Measurements from ENCODE around the gene SPC25.

Gene SPC25

DNA sequence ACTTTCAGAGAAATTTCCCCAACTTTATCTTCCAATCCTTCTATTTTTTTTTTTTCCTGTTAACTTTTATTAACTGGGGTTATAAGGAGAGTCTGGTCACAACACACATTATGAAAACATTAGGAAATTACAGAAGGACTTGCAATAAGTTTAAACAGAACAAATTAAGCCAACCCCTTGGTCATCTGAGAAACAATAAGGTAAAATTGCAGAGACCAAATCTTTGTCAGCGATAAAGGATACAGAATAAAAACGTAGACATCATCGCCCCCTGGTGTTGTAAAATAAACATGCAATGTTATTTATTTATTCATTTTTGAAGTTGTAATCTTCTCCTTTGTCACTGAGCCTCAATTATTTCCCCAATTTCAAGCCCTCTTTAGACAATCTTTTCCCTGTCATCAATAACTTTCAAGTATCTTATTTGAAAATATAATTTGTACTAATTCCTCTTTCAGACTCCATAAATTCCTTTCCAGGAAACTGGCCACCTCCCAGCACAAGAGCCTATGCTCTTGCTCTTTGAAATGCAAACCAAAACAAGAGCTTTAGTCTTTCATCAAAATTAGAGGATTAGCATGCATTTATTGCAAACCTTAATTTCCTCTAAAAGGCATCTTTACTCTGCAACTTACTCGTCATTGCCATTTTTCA is 30.4 kb upstream of the SPC25 start:
- TF ChIP-seq, protein P1, sequence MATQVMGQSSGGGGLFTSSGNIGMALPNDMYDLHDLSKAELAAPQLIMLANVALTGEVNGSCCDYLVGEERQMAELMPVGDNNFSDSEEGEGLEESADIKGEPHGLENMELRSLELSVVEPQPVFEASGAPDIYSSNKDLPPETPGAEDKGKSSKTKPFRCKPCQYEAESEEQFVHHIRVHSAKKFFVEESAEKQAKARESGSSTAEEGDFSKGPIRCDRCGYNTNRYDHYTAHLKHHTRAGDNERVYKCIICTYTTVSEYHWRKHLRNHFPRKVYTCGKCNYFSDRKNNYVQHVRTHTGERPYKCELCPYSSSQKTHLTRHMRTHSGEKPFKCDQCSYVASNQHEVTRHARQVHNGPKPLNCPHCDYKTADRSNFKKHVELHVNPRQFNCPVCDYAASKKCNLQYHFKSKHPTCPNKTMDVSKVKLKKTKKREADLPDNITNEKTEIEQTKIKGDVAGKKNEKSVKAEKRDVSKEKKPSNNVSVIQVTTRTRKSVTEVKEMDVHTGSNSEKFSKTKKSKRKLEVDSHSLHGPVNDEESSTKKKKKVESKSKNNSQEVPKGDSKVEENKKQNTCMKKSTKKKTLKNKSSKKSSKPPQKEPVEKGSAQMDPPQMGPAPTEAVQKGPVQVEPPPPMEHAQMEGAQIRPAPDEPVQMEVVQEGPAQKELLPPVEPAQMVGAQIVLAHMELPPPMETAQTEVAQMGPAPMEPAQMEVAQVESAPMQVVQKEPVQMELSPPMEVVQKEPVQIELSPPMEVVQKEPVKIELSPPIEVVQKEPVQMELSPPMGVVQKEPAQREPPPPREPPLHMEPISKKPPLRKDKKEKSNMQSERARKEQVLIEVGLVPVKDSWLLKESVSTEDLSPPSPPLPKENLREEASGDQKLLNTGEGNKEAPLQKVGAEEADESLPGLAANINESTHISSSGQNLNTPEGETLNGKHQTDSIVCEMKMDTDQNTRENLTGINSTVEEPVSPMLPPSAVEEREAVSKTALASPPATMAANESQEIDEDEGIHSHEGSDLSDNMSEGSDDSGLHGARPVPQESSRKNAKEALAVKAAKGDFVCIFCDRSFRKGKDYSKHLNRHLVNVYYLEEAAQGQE (IDR thresholded peaks at IDR 0.05; ENCODE audit: low read depth) = no peak
- TF ChIP-seq CEBPB (IDR thresholded peaks at IDR 0.05) (no peak), EP300 (IDR thresholded peaks at IDR 0.05; ENCODE audit: borderline replicate concordance) (no peak), RAD21 (IDR thresholded peaks at IDR 0.05; ENCODE audit: low read depth) (peak; percentile 76), TAF1 (IDR thresholded peaks at IDR 0.05; ENCODE audit: low read depth) (no peak)

DNA sequence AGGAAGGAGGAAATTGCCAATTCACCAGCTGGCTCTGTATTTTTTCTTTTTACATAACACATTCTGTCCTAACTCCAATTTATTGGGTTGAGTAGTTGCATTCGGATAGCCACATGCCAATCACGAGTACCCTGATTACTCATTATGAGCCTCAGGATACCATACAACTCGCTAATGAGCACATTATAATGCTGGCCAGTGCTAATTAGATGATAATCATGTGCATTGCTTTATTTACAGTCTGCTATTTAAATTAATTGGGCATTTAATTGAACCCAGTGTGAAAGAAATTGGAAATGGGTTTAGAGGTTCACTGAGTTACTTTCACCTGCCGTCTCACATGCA is 26.1 kb upstream of the SPC25 start:
- TF ChIP-seq FOXM1 (IDR thresholded peaks at IDR 0.05; ENCODE audit: borderline replicate concordance, low read depth) (no peak), ZBTB7A (IDR thresholded peaks at IDR 0.05; ENCODE audit: low read depth) (no peak), RAD21 (IDR thresholded peaks at IDR 0.05; ENCODE audit: low read depth) (no peak), CEBPB (IDR thresholded peaks at IDR 0.05) (no peak), EP300 (IDR thresholded peaks at IDR 0.05; ENCODE audit: borderline replicate concordance) (no peak), NFIC (IDR thresholded peaks at IDR 0.05) (no peak), TAF1 (IDR thresholded peaks at IDR 0.05; ENCODE audit: low read depth) (no peak), CREB1 (IDR thresholded peaks at IDR 0.05; ENCODE audit: low read depth) (no peak), EGR1 (IDR thresholded peaks at IDR 0.05) (no peak), TEAD4 (IDR thresholded peaks at IDR 0.05) (no peak), YY1 (IDR thresholded peaks at IDR 0.05; ENCODE audit: low read depth) (no peak), TCF12 (IDR thresholded peaks at IDR 0.05; ENCODE audit: low read depth) (no peak)
- TF ChIP-seq, protein P1 (IDR thresholded peaks at IDR 0.05; ENCODE audit: low read depth) = no peak
- TF ChIP-seq, protein P2, sequence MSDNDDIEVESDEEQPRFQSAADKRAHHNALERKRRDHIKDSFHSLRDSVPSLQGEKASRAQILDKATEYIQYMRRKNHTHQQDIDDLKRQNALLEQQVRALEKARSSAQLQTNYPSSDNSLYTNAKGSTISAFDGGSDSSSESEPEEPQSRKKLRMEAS (IDR thresholded peaks at IDR 0.05) = no peak
- TF ChIP-seq, protein P3, sequence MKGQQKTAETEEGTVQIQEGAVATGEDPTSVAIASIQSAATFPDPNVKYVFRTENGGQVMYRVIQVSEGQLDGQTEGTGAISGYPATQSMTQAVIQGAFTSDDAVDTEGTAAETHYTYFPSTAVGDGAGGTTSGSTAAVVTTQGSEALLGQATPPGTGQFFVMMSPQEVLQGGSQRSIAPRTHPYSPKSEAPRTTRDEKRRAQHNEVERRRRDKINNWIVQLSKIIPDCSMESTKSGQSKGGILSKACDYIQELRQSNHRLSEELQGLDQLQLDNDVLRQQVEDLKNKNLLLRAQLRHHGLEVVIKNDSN (IDR thresholded peaks at IDR 0.05) = no peak

DNA sequence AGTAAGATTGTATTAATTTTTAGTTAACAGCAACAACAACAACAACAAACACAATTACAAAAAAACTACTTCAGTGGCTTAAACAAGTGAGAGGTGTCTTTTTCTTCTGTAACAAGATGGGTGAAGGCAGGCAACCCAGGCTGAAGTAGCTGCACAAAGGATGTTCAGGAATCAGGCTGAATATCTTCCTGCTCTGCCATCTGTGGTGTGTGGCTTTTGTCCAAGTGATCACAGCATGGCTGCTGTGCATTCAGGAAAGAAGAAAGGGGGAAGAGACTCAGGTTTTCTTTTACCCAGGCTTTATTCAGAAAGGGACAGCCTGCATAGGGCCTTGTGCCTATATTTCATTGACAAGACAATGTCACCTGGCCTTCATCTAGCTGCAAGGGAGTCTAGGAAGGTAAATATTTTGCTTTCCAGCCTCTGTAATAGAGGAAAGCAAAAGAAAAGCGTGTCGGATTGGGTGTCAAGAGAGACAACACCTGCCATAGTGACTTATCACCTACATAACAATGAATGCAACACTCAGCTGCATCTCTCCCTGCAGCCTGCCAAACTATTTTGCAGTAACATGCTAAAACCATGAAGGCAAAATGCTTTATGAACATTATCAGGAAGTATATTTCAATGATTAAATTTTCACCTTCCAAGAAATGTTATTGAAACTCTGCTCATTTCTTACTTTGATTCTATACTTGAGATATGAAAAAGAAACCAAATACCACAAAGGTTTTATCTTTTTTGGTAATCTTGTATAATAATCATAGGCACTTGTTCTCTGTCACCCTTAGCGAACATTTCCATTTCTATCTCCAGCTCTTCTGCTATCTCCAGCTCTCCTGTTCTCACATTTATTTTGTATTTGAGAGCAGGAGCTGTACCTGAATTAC is 25.5 kb upstream of the SPC25 start:
- no peak for TF ChIP-seq NFIC (IDR thresholded peaks at IDR 0.05)
- no peak for TF ChIP-seq EGR1 (IDR thresholded peaks at IDR 0.05)
- TF ChIP-seq, protein P2 (IDR thresholded peaks at IDR 0.05) = no peak
- TF ChIP-seq FOXM1 (IDR thresholded peaks at IDR 0.05; ENCODE audit: borderline replicate concordance, low read depth) = no peak
- no peak for TF ChIP-seq EP300 (IDR thresholded peaks at IDR 0.05; ENCODE audit: borderline replicate concordance)
- TF ChIP-seq TEAD4 (IDR thresholded peaks at IDR 0.05) = no peak
- TF ChIP-seq, protein P3 (IDR thresholded peaks at IDR 0.05) = no peak
- TF ChIP-seq, protein P1 (IDR thresholded peaks at IDR 0.05; ENCODE audit: low read depth) = no peak
- no peak for TF ChIP-seq ZBTB7A (IDR thresholded peaks at IDR 0.05; ENCODE audit: low read depth)
- TF ChIP-seq CEBPB (IDR thresholded peaks at IDR 0.05) = no peak

DNA sequence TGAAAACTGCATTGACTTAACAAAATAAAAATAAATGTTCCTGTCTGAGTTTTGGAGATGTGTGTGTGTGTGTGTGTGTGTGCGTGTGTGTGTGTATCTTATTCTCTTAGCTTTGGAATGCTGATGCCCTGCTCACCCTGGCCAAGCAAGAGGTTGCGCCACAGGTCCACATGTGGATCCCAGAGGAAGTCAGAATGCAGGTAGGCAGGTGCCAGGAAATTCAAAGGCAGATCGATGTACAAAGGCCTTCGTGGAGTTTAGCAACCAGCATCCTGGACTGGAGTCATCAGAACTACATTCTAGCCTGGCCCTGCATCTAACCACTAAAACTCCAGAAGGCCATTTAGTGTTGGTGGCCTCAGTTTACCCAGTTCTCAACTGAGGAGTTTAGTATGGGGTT is 23.3 kb upstream of the SPC25 start:
- no peak for TF ChIP-seq CREB1 (IDR thresholded peaks at IDR 0.05; ENCODE audit: low read depth)
- TF ChIP-seq CEBPB (IDR thresholded peaks at IDR 0.05) = no peak
- TF ChIP-seq, protein P1 (IDR thresholded peaks at IDR 0.05; ENCODE audit: low read depth) = no peak
- TF ChIP-seq YY1 (IDR thresholded peaks at IDR 0.05; ENCODE audit: low read depth) = no peak
- TF ChIP-seq EP300 (IDR thresholded peaks at IDR 0.05; ENCODE audit: borderline replicate concordance) = no peak
- TF ChIP-seq NFIC (IDR thresholded peaks at IDR 0.05) = no peak
- TF ChIP-seq FOXM1 (IDR thresholded peaks at IDR 0.05; ENCODE audit: borderline replicate concordance, low read depth) = no peak
- TF ChIP-seq TAF1 (IDR thresholded peaks at IDR 0.05; ENCODE audit: low read depth) = no peak
- TF ChIP-seq ZBTB7A (IDR thresholded peaks at IDR 0.05; ENCODE audit: low read depth) = no peak

All from Ishikawa (cell line).